Sigmoid colon (tissue), 4 donors: ENCODE data around the gene RBM19.

ENCODE experiments used
- EP300 ChIP-seq, 4 donors: sonication (generic); formaldehyde crosslinking; IDR thresholded peaks; one replicate each; pipeline ENCODE4 v1.6.1; 2017; ENCODE audit warnings: antibody characterized with exemption in 4 of 4
- TF ChIP-seq, protein P1 (sequence below), 4 experiments: fragments of 450-650 bp in 3 of 4; fragments of 200-600 bp in 1 of 4; IDR thresholded peaks; one replicate each; pipeline ENCODE4 v1.5.1; 2016 to 2019; ENCODE audit warnings: antibody characterized with exemption in 4 of 4, mild to moderate bottlenecking in 3 of 4, moderate library complexity in 2 of 4

DNA sequence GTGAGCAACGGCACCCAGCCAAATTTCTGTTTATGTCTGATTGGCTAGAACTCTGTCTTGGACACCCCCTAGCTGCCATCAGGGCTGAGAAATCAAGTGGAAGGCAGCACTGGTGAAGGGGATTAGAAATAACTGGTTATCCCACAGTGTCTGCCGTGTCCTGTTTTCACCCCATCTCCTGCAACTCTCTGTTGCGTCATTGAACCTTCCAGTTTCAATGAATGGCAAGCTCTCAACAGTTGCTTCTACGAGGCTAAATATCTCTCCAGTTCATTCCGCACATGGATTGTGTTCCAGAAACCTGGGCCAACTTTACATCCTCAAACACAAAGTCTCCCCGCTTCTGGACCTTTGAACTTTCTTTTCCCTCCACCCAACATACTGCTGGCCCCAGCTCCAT, 173.7 kb downstream of the RBM19 start:
- TF ChIP-seq, protein P1, sequence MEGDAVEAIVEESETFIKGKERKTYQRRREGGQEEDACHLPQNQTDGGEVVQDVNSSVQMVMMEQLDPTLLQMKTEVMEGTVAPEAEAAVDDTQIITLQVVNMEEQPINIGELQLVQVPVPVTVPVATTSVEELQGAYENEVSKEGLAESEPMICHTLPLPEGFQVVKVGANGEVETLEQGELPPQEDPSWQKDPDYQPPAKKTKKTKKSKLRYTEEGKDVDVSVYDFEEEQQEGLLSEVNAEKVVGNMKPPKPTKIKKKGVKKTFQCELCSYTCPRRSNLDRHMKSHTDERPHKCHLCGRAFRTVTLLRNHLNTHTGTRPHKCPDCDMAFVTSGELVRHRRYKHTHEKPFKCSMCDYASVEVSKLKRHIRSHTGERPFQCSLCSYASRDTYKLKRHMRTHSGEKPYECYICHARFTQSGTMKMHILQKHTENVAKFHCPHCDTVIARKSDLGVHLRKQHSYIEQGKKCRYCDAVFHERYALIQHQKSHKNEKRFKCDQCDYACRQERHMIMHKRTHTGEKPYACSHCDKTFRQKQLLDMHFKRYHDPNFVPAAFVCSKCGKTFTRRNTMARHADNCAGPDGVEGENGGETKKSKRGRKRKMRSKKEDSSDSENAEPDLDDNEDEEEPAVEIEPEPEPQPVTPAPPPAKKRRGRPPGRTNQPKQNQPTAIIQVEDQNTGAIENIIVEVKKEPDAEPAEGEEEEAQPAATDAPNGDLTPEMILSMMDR (IDR thresholded peaks at IDR 0.05), result no peak
- no peak for TF ChIP-seq EP300 (IDR thresholded peaks at IDR 0.05)
